ENCODE data around the gene LRRC28.
A peak's percentile ranks its signal among the peaks of the same experiment; 100 is the strongest.

Gene LRRC28

DNA sequence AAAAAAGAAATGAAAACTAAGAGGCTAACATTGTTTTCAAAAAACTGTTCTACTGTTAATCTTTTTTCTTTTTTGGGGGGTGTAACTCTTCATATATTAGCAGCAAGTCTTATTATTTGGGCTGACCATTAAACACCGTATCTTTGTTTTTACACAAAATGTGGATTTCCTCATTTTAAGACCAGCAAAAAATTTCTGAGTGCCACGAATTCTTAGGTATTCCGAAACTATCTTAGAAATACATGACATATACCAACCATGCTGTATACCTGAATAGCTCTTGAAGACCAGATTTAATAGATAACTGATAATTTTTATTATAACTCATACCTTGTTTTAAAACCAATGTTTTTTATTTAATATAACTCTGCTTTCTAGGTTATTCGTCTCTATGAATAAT, 1.3 kb upstream of the LRRC28 start:
- DNase-seq: no peak

DNA sequence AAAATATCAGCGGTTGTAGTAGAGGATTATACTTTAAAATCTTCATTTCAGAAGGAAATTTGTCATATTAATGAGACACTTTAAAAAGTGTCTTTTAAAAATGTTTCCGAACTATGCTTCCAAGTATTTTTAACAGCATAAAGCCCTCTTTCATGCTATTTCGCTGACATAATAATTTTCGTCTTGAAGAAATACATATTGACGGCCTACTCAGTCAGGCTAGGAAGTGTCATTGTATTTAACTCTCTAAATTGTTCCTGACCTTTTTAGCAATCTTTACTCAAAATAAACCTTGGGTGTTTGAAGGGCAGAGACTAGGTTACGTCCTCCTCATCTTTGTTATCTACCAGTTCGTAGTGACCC, 806 bp upstream of the LRRC28 start:
- DNase-seq: no peak

DNA sequence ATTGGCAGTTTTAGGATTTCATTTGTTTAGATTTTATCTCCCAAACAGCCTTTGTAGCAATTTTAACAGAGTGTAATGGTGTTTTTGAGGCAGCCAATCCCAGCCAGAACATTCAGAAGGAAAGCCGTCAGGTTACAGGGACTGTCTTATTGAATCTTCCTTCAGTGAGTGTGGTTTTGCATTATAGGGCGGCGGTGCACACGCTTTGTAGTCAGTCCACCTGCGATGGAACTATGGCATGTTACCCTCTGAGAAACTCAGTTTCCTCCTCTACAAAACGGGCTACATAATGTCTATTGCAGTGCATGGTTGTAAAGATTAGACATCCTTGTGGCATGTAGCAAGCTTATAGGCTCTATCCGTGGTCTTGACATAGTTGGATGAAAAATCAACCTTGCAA, 1.0 kb downstream of the LRRC28 start:
- no peak for DNase-seq

DNA sequence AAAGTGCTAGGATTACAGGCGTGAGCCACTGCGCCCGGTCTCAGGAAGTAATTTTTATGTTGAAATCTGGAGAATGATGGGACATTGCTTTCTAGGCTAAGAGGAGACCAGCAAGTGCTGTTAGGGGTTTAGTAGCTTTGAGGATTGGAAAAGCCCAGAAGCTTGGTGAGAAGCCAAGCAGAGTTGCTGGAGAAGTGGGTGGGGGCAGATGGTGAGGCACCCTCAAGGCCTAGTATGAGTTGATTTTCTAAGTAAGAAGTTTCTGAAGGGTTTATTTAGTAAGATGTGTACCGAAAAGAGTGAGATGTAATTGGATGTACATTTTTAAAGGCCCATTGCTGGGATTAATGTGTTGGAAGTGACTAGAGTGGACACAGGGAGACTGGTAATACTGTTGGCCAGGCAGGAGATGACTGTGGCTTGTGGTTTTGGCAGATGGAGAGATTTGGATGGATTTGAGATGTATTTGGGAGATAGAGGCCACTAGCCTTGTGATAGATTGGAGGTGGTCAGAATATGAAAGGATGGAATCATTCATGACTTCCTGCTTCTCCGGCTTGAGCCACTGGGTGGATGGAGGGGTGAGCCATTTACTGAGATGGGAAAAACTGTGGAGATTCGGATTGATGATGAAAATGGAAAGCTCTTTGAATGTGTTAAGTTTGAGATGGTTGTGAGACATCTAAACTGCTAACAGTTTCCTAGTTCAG, 2.3 kb downstream of the LRRC28 start:
- DNase-seq: no peak

DNA sequence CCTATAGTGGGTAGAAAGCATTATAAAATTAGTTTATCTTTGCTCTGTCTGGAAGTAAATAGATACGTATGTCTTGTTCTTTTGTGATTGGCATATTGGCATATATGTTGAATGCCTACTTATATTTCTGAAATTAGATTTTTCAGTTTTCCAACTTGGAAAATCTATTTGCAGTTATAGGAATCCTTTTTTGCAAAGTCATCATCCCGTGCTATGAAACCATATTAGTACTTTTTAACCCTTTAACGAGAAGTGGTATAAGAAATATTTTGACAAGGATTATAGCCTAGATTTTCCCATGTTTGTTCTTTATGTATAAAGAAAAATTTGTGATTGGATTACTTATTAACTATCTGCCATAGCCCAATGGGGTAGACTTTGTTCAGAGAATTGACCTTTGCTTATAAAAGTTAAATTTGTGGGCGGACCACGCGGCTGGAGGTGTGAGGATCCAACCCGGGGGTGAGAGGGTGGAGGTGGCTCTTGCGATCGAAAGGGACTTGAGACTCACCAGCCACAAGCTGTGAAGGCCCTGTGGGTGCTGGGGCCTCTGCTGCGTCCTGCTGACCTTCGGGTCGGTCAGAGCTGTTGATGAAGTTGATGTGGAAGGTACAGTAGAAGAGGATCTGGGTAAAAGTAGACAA, 5.9 kb downstream of the LRRC28 start:
- DNase-seq: no peak

DNA sequence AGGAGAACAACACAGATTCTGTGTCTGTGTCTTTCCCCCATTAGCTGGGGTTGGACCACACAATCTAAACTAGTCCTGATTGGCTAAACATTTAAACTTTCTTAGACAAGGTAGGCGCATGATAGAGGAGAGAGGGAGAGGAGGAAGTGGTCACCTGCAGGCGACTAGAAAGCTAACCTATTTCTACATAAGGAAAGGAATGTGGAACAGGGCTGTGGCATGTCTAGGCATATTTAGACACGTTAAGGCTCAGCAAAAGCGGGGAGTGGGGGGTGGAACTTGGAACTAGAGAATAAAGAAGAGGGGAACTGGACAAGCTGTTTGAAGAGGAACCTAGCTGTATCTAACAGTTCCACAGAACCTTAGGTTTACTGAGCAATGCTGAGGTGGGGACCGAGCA, 12.8 kb downstream of the LRRC28 start:
- no peak for DNase-seq

DNA sequence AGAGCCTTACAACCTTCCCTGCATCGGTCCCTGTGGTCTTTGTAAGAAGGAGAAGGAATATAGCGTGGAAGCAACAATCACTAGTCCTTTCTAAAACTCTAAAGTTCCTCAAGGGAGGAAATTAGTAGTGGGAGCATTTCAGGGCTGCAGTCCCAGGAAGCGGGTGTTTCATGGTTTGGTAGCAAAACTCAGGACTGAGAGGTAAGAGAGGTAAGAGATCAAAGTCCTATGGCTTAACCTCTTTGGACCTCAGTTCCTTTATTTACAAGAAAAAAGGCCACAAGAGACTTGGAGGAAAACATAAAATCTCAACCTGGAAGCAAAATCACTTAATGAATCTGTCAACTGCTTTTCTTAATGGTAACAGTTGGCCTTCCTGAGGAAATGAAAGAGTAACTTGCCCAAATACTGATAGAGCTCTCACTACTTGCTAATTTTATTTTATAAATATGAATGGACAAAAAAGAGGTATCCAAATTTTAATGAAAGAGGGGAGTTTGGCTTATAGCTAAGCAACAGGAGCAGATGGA, 14.3 kb downstream of the LRRC28 start:
- no peak for DNase-seq

DNA sequence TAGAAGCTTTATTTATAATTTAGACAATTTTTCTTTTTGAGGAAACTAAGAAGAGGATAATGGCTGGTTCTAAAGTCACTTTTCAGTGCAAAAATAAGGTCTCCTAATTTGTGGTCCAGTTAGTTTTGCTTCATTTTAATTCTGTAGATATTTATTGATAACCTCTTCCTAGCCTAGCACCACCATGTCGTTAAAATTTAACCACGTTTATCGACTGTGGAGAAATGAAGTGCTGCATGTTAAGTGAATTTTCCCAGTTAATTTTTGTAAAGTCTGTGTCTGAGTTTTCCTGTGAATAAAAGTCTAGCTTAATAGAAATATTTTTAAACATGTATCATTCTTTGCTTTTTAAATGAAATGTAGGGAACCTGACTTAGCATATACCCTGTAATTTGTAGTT, 16.7 kb downstream of the LRRC28 start:
- no peak for DNase-seq

DNA sequence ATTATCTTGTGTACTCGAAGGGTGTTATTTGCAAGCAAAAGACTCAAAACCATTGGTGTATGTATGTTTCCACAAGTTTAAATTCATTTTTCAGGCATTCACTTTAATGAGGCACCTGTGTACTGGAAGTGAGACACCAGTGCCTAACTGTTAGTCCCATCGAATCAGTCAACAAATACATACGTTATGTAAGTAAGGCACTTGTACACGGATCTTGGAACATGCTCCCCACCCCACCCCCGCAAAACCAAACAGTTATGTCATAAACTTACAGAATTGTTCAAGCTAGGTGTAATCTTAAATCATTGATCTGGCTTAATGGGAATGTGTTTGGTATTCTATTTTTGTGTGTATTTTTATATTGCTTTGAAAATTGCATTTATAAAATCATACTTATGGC, 17.1 kb downstream of the LRRC28 start:
- DNase-seq: no peak

DNA sequence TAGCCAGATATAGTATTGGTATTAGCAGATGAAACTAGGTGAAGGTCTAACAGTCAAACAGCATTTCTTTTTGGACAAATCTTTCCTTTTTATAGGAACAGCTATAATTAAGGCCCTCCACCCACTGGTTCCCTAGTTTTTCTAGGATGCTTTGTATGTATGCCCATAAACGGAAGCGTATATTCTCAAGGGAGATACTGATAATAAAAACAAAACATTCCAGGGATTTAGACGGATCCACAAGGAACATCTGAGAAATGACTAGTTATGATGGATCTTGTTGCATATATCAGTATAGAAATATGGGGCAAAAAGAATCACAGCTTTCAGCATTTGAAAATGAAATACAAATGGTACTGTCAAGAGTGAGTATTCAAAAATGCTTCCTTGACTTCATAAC, 22.5 kb downstream of the LRRC28 start:
- no peak for DNase-seq

DNA sequence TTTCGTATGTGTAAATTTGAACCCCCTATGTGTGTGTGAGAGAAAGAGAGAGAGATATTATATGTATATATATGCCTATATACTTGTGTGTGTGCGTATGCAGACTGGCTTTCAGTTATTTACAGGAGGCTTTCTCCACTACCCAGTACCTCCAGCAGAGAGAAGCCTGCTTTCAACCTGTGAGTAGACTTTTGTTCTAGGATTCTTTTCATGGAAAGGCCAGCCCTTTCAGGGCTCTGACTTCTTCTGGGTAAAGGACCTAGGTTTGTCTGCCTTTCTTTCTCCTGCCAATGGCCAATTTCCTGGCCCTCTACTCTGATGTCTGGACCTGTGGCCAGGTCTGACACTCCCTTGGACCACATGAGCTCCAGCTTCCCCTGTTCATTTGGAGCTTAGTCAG, 23.8 kb downstream of the LRRC28 start:
- no peak for DNase-seq

DNA sequence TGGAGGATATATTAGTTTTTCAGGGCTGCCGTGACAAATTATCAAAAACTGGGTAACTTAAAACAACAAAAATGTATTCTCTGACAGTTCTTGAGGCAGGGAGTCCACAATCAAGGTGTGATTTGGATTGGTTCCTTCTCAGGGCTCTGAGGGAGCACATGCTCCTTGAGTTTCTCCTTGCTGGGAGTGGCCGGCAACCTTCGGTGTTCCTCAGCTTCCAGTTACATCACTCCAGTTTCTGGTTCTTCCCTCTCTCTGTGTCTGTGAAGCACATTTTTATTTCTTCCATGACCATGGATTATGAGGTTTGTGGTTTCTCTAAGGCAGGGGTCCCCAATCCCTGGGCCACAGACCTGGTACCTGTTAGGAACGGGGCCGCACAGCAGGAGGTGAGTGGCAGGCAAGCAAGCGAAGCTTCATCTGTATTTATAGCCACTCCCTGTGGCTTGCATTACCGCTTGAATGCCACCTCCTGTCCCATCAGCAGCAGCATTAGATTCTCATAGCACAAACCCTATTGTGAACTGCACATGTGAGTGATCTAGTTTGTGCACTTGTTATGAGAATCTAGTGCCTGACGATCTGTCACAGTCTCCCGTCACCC, 24.3 kb downstream of the LRRC28 start:
- DNase-seq: no peak

DNA sequence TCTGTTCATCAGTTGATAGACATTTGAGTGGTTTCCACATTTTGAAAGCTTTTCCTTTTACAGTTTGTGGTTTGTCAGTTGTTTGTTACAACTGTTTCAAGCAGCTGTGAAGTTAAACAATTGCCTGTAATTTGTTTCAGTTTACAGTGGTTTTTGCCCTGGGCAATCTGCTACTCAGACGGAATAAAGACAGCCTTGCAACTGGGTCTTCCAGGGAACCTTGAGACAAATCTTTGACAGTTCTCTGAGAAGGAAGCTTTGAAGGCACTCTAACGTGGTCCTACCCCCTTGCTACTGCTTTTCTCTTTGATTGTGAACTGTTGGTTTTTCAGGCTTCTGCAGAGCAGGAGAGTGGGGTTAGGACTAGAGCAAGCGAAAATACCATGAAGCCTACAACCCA, 28.0 kb downstream of the LRRC28 start:
- DNase-seq: no peak

DNA sequence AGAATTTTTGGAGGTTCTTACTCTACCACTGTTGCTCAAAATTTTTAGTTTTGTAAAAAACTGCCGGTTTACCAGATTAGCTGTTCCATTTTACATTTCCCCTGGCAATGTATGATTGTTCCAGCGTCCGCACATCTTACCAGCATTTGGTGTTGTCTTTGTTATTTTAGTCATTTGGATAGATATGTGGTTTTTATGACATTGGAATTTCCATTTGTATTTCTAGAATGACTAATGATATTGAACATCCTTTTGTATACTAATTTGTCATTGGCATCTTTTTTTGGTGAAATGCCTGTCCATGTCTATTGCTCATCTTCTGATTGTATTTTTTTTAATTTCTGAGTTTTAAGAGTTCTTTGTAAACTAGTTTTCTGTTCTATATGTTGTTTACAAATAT, 28.5 kb downstream of the LRRC28 start:
- DNase-seq: no peak

DNA sequence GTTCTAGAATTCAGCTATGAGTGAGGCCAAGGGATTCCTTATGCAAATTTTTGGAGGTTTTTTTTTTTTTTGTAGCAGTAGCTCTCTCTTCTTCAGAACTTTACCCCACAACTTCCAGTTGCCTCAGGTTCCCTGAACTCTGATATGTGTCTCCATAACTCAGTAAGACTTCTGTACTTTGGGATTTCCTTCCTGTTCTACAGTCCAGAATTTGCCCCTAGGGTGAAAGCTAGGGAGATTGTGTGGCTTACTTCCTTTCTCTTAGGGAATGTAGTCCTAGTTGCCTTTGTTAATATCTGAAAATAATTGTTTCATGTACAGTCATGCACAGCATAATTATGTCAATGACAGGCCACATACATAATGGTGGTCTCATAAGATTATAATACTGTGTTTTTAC, 30.8 kb downstream of the LRRC28 start:
- no peak for DNase-seq

DNA sequence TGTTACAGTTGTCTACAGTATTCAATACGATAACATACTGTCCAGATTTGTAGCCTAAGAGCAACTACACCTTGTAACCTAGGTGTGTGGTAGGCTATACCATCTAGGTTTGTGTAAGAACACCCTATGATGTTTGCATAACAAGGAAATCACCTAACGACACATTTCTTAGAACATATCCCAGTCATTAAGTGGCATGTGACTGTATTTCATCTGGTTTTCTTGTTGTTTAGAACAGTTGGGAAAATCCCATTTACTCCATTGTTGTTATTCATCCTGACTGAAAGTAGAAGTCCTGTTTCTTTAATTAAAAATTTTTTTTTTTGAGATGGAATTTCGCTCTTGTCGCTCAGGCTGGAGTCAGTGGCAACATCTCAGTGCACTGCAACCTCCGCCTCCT, 31.3 kb downstream of the LRRC28 start:
- no peak for DNase-seq

DNA sequence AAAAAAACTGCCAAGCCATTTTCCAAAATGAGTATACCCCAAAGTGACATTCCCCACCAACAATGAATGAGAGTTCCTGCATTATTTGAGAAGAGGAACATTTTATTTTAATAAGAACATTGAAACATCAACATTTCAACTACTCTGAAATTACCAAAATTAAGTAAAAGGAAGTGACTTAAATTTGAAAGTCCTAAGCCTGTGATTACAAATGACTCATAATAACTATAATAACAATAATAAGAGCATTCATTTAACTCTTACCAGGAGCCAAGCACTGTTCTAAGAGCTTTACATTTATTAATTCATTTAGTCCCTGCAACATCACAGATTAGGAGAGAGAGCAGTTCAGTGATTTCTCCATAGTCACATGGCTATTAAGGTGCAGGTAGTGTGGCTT, 32.4 kb downstream of the LRRC28 start:
- no peak for DNase-seq

DNA sequence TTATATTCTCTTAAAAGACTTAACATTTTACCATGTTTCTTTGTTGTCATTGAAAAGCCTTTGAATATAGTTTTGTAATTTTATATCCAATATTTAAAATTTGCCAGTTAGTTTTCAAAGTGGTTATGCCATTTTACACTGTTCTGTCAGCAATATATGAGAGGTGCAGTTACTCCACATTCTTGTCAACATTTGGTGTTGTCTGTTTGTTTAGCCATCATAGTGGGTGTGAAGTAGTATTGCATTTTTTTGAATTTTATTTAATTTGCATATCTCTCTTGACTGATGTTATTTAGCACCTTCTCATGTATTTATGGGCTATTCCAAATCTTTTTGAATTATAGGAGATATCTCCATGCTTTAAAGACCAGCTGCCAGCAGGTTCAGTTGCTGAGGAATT, 40.4 kb downstream of the LRRC28 start:
- no peak for DNase-seq

DNA sequence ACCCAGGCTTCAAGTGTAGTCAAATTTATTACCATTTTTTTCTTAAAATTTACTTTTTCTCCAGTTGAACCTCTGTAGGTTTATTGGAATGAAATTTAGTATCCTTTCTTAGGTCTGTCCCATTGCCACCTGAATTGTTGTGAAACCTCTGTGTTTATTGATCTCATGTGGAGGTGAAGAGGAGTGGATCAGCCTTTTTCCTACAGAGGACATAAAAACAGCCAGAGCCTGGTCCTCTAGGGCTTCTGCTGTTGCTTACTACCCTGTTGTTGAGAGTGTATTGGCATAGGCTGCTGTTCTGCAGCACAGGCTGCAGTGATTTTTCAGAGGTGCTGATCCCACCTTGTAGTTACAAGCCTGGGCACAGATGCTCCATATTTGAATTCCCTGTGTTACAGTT, 44.6 kb downstream of the LRRC28 start:
- DNase-seq: no peak

DNA sequence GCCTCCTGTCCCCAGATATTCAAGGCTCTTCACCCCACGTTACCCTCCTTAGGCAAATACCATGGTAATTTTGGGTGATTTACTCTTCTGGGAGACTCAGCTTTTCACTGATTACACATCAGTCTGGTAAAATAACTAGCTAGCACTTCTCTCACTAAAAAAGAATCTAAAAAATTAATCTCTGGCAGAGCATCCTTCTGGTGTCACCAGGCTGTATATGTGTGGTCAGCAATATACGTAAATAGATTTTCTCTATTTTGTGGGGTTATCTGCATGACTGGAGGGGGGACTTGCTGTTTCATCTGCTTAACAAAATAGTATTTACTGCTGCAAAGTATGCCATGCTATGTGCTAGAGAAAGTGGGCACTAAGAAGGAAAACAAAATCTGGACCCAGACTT, 45.1 kb downstream of the LRRC28 start:
- no peak for DNase-seq

DNA sequence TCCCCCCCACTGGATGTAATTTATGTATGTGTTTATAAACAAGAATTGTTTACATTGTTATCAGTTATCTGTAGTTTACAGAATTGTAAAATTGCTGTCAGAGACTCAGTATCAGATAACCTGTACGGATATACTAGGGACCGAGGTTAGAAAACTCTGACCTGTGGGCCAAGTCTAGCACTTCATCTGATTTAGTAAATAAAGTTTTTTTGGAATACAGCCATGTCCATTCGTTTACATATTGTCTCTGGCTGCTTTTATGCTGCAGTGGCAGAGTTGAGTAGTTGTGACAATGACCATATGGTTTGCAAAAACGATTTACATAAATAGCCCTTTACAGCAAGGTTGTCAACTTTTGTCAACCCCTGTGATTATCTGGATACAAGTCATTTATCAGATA, 52.6 kb downstream of the LRRC28 start:
- no peak for DNase-seq

DNA sequence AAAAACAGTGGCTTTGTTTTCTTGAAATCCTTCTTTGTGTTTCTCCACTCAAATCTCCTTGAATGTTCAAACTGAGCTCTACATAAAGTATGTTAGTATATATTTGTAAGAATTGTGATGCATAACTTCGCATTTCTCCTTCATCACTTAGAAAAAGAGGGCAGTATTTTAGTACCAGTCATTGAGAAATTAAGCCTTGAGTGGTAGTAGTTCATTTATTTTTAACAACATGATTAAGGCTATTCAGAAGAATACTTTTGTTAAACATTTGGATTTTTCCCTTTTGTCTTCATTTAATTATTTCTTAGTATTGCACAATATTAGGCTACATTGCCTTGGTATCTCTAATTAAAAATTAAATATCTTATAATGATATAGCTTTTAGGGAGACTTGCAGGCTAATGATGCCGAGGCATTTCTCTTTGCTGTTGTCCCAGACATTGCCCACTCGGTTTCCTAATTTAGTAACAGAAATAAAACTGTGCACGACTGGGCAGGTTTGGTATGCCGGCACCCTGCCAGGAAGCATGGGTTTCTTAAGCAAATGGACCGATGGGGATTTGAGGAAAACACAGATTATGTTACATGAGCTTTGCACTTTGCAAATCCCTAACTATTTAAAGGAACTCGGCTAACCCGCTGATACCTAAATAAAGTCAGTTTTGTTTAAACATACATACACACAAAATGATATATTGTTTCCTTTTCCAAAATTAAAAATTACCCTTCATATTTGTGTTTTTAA, 54.7 kb downstream of the LRRC28 start:
- peak in 1 of 2 experiments; percentile 6 for DNase-seq

DNA sequence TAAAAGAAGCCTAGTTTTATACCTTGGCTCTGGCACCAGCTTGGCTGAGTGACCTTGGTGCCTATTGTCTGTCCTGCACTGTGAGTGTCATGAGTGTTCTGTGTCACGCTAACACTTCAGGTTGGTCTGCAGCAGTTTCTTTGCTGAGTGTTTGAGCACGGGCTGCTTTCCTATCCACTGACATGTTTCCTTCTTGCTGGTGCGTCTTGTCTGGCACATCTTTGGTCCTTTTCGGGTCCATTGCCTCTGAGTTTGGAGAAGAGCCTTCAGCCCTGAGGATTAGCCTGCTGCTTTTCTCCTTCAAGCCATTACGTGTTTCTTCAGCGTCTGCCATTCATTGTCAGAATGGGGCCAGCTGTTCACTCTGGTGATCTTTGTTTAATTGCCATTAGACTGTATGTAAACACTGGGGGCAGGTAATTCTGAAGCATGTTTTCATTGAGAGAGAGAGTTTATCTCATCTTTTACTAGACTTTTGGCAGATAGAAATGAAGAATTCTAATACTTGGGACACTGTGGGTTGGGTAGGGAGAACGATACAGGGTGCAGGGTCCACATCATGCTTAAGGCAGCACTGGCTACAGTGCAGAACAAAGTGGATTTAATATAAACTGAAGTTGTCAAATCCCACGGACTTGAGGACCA, 55.5 kb downstream of the LRRC28 start:
- peak; percentile 34 to 40 for DNase-seq

Data from NCI-H187 (cell line).